ENCODE measurements around the gene ZFP69.

- TF ChIP-seq, protein P1, sequence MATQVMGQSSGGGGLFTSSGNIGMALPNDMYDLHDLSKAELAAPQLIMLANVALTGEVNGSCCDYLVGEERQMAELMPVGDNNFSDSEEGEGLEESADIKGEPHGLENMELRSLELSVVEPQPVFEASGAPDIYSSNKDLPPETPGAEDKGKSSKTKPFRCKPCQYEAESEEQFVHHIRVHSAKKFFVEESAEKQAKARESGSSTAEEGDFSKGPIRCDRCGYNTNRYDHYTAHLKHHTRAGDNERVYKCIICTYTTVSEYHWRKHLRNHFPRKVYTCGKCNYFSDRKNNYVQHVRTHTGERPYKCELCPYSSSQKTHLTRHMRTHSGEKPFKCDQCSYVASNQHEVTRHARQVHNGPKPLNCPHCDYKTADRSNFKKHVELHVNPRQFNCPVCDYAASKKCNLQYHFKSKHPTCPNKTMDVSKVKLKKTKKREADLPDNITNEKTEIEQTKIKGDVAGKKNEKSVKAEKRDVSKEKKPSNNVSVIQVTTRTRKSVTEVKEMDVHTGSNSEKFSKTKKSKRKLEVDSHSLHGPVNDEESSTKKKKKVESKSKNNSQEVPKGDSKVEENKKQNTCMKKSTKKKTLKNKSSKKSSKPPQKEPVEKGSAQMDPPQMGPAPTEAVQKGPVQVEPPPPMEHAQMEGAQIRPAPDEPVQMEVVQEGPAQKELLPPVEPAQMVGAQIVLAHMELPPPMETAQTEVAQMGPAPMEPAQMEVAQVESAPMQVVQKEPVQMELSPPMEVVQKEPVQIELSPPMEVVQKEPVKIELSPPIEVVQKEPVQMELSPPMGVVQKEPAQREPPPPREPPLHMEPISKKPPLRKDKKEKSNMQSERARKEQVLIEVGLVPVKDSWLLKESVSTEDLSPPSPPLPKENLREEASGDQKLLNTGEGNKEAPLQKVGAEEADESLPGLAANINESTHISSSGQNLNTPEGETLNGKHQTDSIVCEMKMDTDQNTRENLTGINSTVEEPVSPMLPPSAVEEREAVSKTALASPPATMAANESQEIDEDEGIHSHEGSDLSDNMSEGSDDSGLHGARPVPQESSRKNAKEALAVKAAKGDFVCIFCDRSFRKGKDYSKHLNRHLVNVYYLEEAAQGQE (tag by site-specific recombination; IDR thresholded peaks at IDR 0.05), result no peak
- TF ChIP-seq EGR2 (tag by site-specific recombination; IDR thresholded peaks at IDR 0.05; ENCODE audit: low read depth), result no peak
- TF ChIP-seq ZBTB8A (tag by site-specific recombination; IDR thresholded peaks at IDR 0.05), result no peak
- no peak for TF ChIP-seq ZNF549 (tag by site-specific recombination; IDR thresholded peaks at IDR 0.05)
- TF ChIP-seq, protein P2, sequence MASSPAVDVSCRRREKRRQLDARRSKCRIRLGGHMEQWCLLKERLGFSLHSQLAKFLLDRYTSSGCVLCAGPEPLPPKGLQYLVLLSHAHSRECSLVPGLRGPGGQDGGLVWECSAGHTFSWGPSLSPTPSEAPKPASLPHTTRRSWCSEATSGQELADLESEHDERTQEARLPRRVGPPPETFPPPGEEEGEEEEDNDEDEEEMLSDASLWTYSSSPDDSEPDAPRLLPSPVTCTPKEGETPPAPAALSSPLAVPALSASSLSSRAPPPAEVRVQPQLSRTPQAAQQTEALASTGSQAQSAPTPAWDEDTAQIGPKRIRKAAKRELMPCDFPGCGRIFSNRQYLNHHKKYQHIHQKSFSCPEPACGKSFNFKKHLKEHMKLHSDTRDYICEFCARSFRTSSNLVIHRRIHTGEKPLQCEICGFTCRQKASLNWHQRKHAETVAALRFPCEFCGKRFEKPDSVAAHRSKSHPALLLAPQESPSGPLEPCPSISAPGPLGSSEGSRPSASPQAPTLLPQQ (tag by site-specific recombination; IDR thresholded peaks at IDR 0.05), result no peak
- no peak for TF ChIP-seq SCRT2 (tag by site-specific recombination; IDR thresholded peaks at IDR 0.05)
- no peak for TF ChIP-seq ZNF362 (tag by site-specific recombination; IDR thresholded peaks at IDR 0.05)
- TF ChIP-seq ZNF660 (tag by site-specific recombination; IDR thresholded peaks at IDR 0.05), result no peak
- TF ChIP-seq CTCF (tag by site-specific recombination; IDR thresholded peaks at IDR 0.05), result no peak
These were observed 22.2 kb upstream of the ZFP69 start for GRCh38 chr1:40454873-40455272.
